ENCODE data around the gene TNIK. TPM values are rescaled to one million over a fixed set of nuclear protein-coding genes. Genes with fewer than 3 reads are reported as not detected.

The TNIK gene
- total and polyA plus RNA-seq, 2 of the 13 experiments (the other 11 are each of a cell fraction or from before 2014, with no cell fraction given) = 0.15 to 0.22 TPM

- peak; percentile 92 for TF ChIP-seq TRIM24 (CRISPR knock-in tag; IDR thresholded peaks at IDR 0.05)
- TF ChIP-seq PATZ1 (CRISPR knock-in tag; IDR thresholded peaks at IDR 0.05) = 0 out of 2 replicates have a peak, but pooled peaks have one; percentile 27
- peak; percentile 85 for TF ChIP-seq NCOA2 (CRISPR knock-in tag; IDR thresholded peaks at IDR 0.05)
- peak in 1 of 2 experiments; percentile 91; a peak in 2 of 4 replicates for TF ChIP-seq EP300 (IDR thresholded peaks at IDR 0.05; ENCODE audit: low read depth in 2 of 2, low read length in 2 of 2)
- TF ChIP-seq EP300 (CRISPR knock-in tag; IDR thresholded peaks at IDR 0.05; ENCODE audit: borderline replicate concordance) = peak; percentile 48; the same call in 1 of the 2 replicates
- TF ChIP-seq CHD4 (IDR thresholded peaks at IDR 0.05; ENCODE audit: borderline replicate concordance, low read length) = peak; percentile 82; the same call in 1 of the 2 replicates
- no peak for TF ChIP-seq FOXK1 (CRISPR knock-in tag; IDR thresholded peaks at IDR 0.05; ENCODE audit: borderline replicate concordance, low read depth)
- no peak for TF ChIP-seq ZNF30 (CRISPR knock-in tag; IDR thresholded peaks at IDR 0.05)
- peak; percentile 78; the same call in 1 of the 2 replicates for TF ChIP-seq NFIC (IDR thresholded peaks at IDR 0.05; ENCODE audit: low read length)
- peak; percentile 81; the same call in 1 of the 2 replicates for TF ChIP-seq ZNF792 (CRISPR knock-in tag; IDR thresholded peaks at IDR 0.05)
- peak; percentile 33; the same call in 1 of the 2 replicates for TF ChIP-seq MBD4 (IDR thresholded peaks at IDR 0.05; ENCODE audit: borderline replicate concordance, low read length)
- TF ChIP-seq CEBPB (IDR thresholded peaks at IDR 0.05; ENCODE audit: borderline replicate concordance, low read depth, low read length) = peak; percentile 82
- TF ChIP-seq SP2 (CRISPR knock-in tag; IDR thresholded peaks at IDR 0.05) = no peak
- peak; percentile 77; the same call in 1 of the 2 replicates for TF ChIP-seq FOXO1 (CRISPR knock-in tag; IDR thresholded peaks at IDR 0.05)
- no peak for TF ChIP-seq ZNF570 (CRISPR knock-in tag; IDR thresholded peaks at IDR 0.05; ENCODE audit: borderline replicate concordance)
- peak; percentile 36; the same call in 1 of the 2 replicates for TF ChIP-seq MAX (IDR thresholded peaks at IDR 0.05)
- peak; percentile 93 for TF ChIP-seq GATAD2A (CRISPR knock-in tag; IDR thresholded peaks at IDR 0.05)
- peak; percentile 64; the same call in 1 of the 2 replicates for TF ChIP-seq ESRRA (CRISPR knock-in tag; IDR thresholded peaks at IDR 0.05; ENCODE audit: low read depth)
- TF ChIP-seq TCF7 (IDR thresholded peaks at IDR 0.05; ENCODE audit: low read depth) = 0 out of 2 replicates have a peak, but pooled peaks have one; percentile 42
- no peak for TF ChIP-seq ZSCAN29 (CRISPR knock-in tag; conservative IDR thresholded peaks at IDR 0.05)
- TF ChIP-seq ZNF430 (CRISPR knock-in tag; IDR thresholded peaks at IDR 0.05) = no peak; the same call in 1 of the 2 replicates
- peak; percentile 52; the same call in 1 of the 2 replicates for TF ChIP-seq ZMYM4 (CRISPR knock-in tag; IDR thresholded peaks at IDR 0.05)
- no peak for TF ChIP-seq CBFB (CRISPR knock-in tag; IDR thresholded peaks at IDR 0.05)
- TF ChIP-seq AHDC1 (CRISPR knock-in tag; IDR thresholded peaks at IDR 0.05; ENCODE audit: borderline replicate concordance) = peak; percentile 89; the same call in 1 of the 2 replicates
- TF ChIP-seq CREM (IDR thresholded peaks at IDR 0.05) = peak; percentile 71
- TF ChIP-seq CREM (CRISPR knock-in tag; IDR thresholded peaks at IDR 0.05) = no peak
These were observed 367.7 kb downstream of the TNIK start (continued) for GRCh38 chr3:171092467-171092911.

Measured in HepG2 (cell line).